Amniotic epithelial cell (primary cell): ENCODE results near the gene COMTD1.
"Not testable (repeated sequence)": the region's sequence is repeated elsewhere in the genome, so short reads cannot be mapped to it uniquely, and the experiment has no call there.

Experiments
- DNase-seq: peaks from one replicate; pipeline ENCODE4 v3.0.0-alpha.2; 2010; ENCODE audit warnings: low read depth

The COMTD1 gene

DNA sequence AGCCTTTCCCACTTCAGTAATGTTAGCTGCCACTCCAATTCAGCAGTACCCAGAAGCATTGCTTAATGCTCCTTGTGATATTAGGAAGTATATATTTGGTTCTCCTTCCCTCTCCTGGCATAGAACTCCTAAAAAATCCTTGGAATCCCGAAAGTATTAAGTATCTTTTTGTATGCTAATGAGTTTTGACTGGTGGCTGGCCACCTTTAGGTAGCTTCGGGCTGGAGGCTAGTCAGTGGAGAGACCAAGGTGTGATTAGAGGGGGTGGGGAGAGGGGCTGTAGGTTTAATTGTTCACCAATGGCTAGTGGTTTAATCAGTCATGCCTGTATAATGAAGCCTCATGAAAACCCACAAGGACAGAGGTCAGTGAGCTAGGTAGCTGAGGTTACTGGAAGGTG lies 12.2 kb downstream of the COMTD1 start:
- no peak for DNase-seq

DNA sequence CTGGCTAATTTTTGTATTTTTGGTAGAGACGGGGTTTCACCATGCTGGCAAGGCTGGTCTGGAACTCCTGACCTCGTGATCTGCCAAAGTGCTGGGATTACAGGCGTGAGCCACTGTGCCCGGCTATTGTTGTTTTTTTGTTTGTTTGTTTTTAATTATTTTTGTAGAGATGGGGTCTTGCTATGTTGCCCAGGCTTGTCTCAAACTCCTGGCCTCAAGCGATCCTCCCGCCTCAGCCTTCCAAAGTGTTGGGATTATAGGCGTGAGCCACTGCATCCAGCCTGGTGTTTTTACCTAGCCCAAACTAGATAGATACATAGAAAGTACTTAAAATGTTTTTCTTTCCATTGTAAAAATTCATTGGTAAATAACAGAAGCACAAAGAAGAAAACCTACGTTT lies 14.3 kb downstream of the COMTD1 start:
- not testable (repeated sequence) for DNase-seq

DNA sequence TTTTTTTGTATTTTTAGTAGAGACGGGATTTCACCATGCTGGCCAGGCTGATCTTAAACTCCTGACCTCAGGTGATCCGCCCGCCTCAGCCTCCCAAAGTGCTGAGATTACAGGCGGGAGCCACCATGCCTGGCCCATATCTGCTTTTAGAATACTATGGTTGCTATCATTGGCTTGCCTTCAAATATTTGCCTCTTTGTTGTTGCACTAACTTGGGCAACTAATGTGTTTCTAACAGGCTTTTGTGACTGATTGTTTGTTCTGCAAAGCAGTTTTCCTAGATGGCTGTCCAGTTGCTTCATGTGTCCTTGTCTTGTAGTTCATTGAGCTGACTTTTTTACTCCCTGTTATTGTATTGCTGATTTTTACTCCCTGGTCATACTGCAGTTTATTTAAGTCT lies 15.5 kb downstream of the COMTD1 start:
- no peak for DNase-seq

DNA sequence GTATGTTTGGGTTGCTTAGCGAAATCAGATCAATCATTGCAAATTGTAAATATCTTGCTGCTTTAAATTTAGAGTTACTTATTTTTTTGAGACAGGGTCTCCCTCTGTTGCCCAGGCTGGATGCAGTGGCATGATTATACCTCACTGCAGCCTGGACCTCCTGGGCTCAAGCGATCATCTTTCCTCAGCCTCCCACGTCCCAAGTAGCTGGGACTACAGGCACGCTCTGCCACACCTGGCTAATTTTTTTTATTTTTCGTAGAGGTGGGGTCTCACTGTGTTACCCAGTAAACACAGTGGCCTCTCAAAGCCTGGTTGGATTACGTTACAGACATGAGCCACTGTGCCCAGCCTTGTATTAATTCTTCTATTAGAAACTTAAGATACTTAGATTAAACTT lies 23.4 kb downstream of the COMTD1 start:
- DNase-seq = no peak

DNA sequence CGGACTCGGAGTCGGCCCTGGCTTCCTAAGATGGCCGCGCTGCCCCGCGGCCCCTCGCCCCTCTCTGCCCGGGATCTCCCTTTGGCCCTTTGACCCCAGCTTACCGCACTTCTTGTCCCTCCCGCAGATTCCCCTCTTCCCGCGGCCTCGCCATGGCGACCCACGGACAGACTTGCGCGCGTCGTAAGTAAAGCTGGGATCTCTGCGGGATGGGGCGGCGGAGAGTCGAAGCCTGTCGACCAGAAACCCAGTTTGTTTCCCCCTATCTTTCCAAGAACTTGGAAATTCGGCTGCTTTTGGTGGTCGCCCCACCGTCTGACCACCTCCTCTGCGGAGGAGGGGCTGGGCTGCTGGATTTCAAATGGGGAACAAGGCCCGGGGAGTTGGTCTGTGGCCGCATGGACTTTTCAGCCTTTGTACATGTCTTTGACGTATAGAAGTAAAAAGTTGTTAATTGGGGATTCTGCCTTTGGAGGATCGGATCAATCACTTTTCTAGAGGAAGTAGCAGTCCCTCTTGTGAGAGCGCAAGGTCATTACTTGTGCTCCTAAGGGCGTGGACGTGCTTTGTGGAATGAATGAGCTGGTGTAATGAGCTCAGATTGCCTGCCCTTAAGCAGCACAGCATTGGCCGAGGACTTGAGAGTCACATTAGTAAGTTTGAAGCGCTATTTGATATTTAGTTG lies 24.6 kb downstream of the COMTD1 start:
- peak; percentile 64 for DNase-seq

DNA sequence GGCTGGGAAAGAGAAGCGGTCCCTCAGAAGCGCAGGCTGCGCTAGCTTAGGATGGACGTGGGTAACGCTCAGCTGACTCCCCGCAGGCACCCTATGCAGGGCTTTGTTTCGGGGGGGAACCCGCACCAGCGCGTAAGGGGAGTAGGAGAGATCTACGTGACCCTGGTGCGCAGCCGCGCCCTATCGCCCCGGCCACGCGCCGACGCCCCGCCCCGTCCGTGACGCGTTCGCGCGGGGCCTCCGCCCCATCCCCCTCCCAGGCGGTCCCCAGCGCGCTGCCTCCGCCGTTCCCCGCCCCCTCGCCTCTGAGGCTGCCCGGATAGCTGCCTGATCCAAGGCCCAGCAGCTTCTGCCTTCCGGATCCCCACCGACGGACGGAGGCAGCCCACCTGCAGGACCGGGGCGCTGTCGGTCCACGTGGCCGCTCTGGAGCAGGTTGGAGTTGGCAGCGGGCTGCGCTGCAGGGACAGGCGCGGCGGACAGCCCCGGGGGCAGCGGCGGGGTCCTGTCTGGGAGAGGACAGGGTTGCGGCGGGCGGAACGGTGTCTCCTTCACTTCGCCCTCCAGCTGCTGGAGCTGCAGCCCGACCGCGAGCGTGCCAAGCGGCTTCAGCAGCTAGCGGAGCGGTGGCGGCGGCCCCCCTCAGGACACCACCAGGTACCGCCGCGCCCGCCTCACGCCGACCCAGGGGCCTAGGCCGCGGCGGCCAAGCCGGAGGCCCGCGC lies 25.3 kb downstream of the COMTD1 start, which contains the start of gene VDAC2:
Gene VDAC2, plus strand, starts transcription at position 515 of the 725 bp plus-strand sequence. CDS start 363 bp downstream, outside the sequence.
- DNase-seq = peak; percentile 73

DNA sequence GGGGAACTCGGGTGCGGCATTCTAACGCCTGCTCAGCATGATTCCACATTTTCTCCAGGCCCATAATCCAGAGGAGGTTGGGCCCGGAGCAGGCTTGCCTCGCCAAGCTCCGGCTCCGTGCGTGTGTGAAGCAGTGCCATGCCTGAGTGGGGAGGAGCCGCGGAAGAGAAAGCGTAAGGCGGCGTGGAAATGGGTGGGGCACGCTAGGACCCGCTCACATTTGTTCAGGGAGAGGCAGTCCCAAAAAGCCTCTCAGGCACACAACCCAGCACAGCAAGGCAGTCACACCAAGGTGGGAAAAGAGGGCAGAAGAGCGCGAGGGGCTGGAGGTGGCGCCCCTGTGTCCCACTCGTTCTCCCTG lies 25.9 kb downstream of the COMTD1 start:
- DNase-seq = peak; percentile 66

DNA sequence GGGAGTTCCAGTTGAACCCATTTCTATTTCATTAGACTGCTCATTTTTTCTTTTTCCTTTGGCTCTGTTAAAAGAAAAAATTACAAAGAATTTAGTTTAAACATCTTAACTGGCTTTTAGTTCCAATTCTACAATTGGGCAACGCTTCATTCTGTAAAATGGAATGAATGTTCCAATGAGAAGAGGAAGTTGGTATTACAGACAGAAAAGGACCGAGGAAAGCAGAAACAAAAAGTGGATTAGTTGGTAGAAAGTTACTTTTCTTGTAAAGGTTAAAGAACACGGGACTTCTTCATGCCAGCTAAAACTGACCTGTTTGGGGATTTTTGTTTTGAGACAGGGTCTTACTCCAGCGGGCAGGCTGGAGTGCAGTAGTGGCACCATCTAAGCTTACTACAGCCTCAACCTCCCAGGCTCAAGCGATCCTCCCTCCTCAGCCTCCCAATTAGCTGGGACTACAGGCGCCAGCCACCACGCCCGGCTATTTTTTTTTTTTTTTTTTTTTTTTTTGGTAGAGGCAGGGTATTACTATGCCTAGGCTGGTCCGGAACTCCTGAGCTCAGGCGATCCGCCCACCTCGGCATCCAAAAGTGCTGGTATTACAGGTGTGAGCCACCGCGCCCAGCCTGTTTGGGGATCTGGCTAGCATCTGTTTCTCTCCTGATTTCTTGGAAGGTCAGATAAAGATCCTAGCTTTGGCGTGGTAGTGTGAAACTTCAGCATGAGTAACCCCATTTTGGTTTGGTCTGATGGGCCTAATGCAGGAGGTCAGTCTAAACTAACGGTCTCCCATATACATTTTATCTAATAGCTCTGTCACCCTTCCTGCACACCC lies 26.5 kb downstream of the COMTD1 start:
- no peak for DNase-seq

DNA sequence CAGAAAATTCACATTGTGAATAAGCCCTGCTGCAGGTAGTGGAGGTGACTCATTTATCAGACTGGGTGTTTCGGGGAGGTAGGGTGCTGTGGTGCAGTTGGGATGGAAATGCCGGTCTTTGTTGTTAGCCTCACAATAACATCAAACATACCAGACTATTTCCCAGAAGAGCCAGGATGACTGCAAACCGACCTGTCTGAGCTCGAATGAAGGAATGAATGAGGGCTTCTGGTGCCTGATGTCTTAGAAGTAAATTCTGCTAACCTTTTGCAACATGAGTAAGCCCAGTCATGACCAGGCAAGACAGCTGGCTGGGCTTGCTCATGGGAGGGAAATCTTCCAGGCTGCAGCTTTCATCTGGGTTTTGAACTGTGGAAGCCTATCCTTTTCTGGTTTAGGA lies 27.6 kb downstream of the COMTD1 start:
- peak; percentile 80 for DNase-seq

DNA sequence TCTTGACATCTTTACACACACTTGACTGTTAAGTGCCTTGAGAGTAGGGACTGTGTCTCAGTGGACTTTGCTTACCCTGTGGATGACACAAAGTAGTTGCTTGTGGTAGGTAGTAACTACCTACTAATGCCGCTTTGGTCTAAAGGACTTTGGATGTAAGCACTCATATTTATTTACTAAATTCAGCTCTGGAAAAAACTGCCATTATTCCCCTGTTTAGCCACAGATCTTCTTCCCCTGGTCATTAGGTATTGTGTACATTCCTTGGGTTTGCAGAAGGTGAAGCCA lies 28.0 kb downstream of the COMTD1 start:
- no peak for DNase-seq

DNA sequence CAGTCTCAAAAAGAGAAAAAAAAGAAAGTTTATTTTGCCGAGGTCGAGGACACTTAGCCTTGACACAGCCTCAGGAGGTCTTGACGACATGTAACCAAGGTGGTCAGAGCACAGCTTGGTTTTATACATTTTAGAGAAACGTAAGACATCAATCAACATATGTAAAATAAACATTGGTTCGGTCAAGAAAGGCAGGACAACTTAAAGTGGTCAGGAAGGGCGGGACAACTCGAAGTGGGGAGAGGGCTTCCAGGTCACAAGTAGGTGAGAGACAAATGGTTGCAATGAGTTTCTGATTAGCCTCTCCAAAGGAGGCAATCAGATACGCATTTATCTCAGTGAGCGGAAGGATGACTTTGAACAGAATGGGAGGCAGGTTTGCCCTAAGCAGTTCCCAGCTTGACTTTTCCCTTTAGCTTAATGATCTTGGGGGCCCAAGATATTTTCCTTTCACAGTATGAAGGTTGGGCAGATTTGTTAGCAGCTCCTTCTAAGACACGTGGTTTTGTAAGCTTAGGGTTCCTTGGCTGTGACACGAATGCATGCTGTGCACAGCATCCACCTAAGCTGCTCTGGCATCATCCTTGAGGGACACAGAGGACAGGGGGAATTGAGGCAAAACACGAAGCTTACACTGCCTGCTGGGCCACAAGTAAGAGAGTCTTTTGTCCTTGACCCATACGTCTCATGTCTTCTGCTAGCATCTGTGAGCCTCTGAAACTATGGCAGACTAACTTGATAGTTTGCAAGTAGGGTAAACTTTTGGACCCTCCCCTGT lies 28.5 kb downstream of the COMTD1 start:
- DNase-seq = no peak

DNA sequence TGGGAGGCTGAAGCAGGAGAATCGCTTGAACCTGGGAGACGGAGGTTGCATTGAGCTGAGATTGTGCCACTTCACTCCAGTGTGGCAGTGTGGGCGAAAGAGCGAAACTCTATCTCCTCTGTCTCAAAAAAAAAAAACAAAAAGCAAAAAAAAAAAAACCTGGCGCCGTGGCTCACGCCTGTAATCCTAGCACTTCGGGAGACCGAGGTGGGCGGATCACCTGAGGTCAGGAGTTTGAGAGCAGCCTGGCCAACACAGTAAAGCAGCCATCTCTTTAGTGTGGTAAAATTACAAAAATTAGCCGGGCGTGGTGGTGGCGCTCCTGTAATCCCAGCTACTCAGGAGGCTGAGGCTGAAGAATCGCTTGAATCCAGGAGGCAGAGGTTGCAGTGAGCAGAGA lies 29.1 kb downstream of the COMTD1 start:
- DNase-seq = not testable (repeated sequence)

DNA sequence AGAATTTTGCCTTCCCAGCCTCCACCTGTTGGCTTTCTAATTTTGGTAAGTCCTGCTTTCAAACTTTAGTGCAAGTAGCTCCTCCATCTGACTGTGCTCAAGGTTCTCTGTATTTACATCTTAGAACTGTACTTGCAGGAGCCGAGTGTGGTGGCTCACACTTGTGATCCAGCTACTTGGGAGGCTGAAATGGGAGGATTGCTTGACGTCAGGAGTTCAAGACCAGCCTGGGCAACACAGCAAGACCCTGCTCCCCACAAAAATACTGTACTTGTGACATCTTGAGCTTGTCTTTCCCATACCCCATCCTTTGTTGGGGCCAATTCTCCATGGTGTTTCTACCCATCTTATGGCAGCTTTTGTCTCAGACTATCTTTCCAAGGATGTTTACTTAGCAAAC lies 29.8 kb downstream of the COMTD1 start:
- DNase-seq = no peak

DNA sequence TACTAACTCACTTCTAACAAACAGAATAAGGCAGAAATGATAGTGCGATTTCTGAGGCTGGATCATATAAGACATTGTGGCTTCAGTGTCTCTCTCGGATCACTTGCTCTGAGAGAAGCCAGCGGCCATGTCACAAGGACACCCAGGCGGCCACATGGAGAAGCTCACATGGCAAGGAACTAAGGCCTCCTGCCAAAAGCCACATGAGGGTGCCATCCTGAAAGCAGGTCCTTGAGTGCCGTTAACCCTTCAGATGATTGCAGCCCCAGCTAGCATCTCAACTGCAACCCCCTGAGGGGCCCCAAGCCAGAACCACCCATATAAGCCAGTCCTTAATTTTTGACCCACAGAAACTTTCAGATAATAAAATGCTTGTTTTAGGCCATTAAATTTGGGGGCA lies 32.0 kb downstream of the COMTD1 start:
- no peak for DNase-seq

DNA sequence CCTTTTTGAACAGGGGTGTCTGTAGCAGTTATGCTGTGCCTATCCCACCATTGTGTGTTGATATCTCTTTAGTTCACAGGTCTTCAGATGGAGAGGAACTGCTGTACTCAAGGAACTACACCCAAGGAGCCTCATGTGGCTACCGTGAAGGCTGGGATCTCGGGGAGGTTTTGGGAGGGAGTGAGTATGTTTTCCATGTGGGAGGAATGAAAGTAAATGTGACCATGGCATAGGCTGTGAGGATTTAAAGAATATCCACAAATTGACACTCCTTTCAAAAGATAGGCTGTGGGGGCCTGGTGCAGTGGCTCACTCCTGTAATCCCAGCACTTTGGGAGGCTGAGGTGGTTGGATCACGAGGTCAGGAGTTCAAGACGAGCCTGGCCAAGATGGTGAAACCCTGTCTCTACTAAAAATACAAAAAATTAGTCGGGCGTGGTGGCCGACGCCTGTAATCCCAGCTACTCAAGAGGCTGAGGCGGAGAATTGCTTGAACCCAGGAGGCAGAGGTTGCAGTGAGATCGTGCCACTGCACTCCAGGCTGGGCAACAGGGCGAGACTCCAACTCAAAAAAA lies 32.6 kb downstream of the COMTD1 start:
- DNase-seq = not testable (repeated sequence)

DNA sequence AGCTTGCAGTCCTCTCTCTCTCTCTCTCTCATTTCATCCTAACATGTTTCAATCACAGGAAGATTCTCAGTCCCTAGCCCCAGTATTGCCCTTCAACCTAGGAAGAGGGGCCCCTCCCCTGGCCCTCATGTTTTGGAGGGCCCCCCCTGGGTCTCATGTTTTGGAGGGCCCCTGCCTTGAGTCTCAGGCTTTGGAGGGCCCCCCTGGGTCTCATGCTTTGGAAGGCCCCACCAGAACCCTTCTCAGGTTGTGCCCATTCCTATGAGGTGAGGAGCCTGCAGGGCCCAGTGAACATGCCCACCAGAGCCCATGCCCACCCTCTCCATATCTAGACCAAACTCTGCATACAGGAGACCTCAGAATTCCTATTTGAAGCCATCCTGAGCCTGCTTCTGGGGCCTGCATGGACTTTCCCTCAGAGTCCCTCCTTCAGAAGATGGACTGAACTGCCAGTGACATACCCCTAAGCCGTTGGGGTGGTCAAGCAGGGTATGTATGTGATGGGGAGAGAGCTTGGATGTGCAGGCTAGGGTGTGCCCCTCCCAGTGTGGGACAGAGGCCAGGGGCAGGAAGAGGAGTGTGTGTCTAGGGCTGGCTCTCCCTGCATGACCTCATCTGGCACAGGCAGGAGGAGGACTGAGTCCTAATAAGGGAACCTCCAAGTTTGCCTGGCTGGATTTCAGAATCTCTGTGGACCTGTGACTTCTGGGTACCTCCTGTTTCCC lies 33.3 kb downstream of the COMTD1 start:
- DNase-seq = peak; percentile 39

DNA sequence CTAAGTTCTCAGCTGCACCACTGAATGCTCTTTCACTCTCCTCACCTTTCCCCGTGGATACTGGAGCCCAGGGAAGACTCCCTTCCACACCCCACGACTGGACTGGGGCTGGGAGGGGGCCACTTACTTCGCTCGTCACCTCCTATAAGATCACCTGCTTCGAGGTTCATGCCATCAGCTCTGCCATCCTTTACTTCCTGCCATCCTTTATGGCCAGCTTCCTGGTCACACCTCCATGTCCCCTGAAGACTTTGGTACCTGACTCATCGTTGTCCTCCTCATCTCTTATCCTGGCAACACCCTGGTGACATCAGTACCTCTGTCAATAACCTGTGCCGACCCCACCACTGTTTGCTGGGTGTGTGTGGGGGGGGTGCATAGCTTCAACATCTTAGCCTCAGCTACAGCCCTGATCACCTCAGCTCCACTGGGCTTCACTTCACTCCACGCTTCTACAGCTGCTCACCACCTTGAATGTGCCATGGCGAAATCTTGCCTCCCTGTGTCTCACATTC lies 33.9 kb downstream of the COMTD1 start:
- DNase-seq = no peak

DNA sequence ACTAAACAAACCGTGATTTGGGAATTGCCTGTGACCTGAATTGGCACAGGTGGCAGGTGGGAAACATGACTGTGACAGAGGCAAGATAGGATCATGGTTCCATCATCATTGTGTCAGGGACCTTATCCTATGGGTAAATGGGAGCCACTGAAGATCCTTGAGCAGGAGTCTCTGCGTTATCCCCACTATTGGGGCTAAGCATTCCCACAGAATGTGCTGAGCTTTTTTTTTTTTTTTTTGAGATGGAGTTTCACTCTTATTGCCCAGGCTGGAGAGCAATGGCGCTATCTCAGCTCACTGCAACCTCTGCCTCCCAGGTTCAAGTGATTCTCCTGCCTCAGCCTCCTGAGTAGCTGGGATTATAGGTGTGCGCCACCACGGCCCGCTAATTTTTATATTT lies 35.8 kb downstream of the COMTD1 start:
- DNase-seq = not testable (repeated sequence)

DNA sequence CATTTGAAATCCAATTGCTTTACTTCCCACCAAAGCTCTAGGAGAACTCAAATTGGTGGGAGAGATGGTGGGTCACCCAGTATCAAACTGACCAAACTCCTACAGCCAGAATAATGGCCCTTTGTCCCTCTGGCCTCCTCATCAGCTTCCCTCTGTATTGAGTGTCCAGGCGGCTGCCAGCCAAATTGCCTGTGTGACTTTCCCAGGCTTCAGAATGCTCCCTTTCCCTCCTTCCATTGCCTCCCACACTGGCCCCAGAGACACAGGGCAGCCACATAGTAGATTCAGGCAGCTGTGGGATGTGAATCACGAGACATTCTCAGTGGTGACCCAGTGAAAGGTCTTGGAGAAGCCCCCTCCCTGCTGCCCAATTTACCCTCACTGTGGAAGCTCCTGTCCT lies 37.9 kb downstream of the COMTD1 start:
- DNase-seq = no peak

DNA sequence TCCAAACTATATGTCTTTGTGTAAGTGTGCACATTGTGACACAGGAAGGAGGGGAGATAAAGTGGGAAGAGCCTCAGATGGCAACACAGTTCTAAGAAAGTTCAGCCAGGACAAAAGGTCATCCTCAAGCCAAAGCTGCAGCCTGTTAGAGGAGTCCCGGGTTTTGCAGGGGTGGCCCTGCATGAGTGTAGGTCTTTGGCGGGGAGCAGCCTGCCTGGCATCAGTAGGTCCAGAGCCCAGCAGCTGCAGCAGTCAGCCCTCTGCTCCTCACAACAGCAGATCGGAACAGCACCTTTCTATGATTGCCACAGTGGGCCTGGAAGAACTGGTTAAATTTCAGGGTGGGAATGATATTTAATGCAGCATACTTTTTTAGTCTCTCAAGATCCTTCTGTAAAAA lies 38.7 kb downstream of the COMTD1 start:
- DNase-seq = no peak
